HepG2 (cell line): Measurements from ENCODE around the gene GIPC1. TPM values are rescaled to one million over a fixed set of nuclear protein-coding genes. Genes with fewer than 3 reads are reported as not detected.

ENCODE experiments used
- ATF7 ChIP-seq, 2 experiments: fragments of 450-650 bp in 1 of 2; sonication (generic) in 1 of 2; formaldehyde crosslinking in 1 of 2; IDR thresholded peaks; 2 replicates each; pipeline versions ENCODE4 v1.4.0 to v1.6.1; 2016 to 2020; ENCODE audit warnings: antibody characterized with exemption in 1 of 2, mild to moderate bottlenecking in 1 of 2, missing genetic modification reagents in 1 of 2
- FOSL2 ChIP-seq: sonication (generic); formaldehyde crosslinking; IDR thresholded peaks from 2 replicates; pipeline ENCODE4 v1.4.0; 2020; ENCODE audit warnings: missing genetic modification reagents
- KDM2A ChIP-seq: sonication (generic); formaldehyde crosslinking; IDR thresholded peaks from 2 replicates; pipeline ENCODE4 v1.4.0; 2020; ENCODE audit warnings: low read depth, missing genetic modification reagents, borderline replicate concordance
- MTF1 ChIP-seq: sonication (generic); formaldehyde crosslinking; IDR thresholded peaks from 2 replicates; pipeline ENCODE4 v1.5.0; 2020; ENCODE audit warnings: missing genetic modification reagents
- MYNN ChIP-seq: sonication (generic); formaldehyde crosslinking; IDR thresholded peaks from 2 replicates; pipeline ENCODE4 v1.4.0; 2020; ENCODE audit warnings: mild to moderate bottlenecking, low read depth, missing genetic modification reagents
- NR2F6 ChIP-seq, 2 experiments: IDR thresholded peaks; 2 replicates each; pipeline ENCODE4 v1.6.1; 2016; ENCODE audit warnings: antibody characterized with exemption in 1 of 2, mild to moderate bottlenecking in 1 of 2
- NRL ChIP-seq: sonication (generic); formaldehyde crosslinking; IDR thresholded peaks from 2 replicates; pipeline ENCODE4 v1.5.0; 2020; ENCODE audit warnings: missing genetic modification reagents, mild to moderate bottlenecking, moderate library complexity, borderline replicate concordance
- PAX8 ChIP-seq: sonication (generic); formaldehyde crosslinking; IDR thresholded peaks from 2 replicates; pipeline ENCODE4 v1.8.0; 2022; ENCODE audit warnings: mild to moderate bottlenecking, missing genetic modification reagents, borderline replicate concordance
- SAP130 ChIP-seq: IDR thresholded peaks from 2 replicates; pipeline ENCODE4 v1.6.1; 2016; ENCODE audit warnings: low read depth
- SOX5 ChIP-seq: IDR thresholded peaks from 2 replicates; pipeline ENCODE4 v1.6.1; 2016; ENCODE audit warnings: borderline replicate concordance
- STAG1 ChIP-seq: sonication (generic); formaldehyde crosslinking; IDR thresholded peaks from 2 replicates; pipeline ENCODE4 v1.4.0; 2020; ENCODE audit warnings: missing genetic modification reagents
- SYNCRIP ChIP-seq: fragments of 200-400 bp; formaldehyde crosslinking; IDR thresholded peaks from 2 replicates; pipeline ENCODE4 v1.6.1; 2018; ENCODE audit warnings: mild to moderate bottlenecking, low read depth, low read length; ENCODE audit not compliant: insufficient read depth
- TEAD3 ChIP-seq: optimal IDR thresholded peaks from 2 replicates; pipeline ENCODE3; 2016; ENCODE audit warnings: borderline replicate concordance
- ZBTB20 ChIP-seq: sonication (generic); formaldehyde crosslinking; IDR thresholded peaks from 2 replicates; pipeline ENCODE4 v1.8.1; 2023; ENCODE audit warnings: missing genetic modification reagents, low read depth, mild to moderate bottlenecking, borderline replicate concordance
- ZBTB7B ChIP-seq: sonication (generic); formaldehyde crosslinking; IDR thresholded peaks from 2 replicates; pipeline ENCODE4 v1.4.0; 2020; ENCODE audit warnings: missing genetic modification reagents
- ZNF558 ChIP-seq: sonication (generic); formaldehyde crosslinking; IDR thresholded peaks from 2 replicates; pipeline ENCODE4 v1.9.0; 2022; ENCODE audit warnings: mild to moderate bottlenecking, missing genetic modification reagents, borderline replicate concordance
- ZNF569 ChIP-seq: sonication (generic); formaldehyde crosslinking; IDR thresholded peaks from 2 replicates; pipeline ENCODE4 v1.5.0; 2020; ENCODE audit warnings: mild to moderate bottlenecking, missing genetic modification reagents, moderate library complexity, borderline replicate concordance
- ZSCAN30 ChIP-seq: sonication (generic); formaldehyde crosslinking; IDR thresholded peaks from 2 replicates; pipeline ENCODE4 v1.5.0; 2020; ENCODE audit warnings: mild to moderate bottlenecking, missing genetic modification reagents
- polyA plus RNA-seq, 8 experiments: library from polyadenylated mRNA; depleted of rRNA in 3 of 8; stranded (reverse) in 7 of 8; unstranded in 1 of 8; fragments of >200 nt; fragmentation: Illumina TruSeq in 4 of 8; extraction: Trizol in 4 of 8; gene quantifications; 2 replicates each; pipeline versions ENCODE4 v1.2.1 to v1.2.3, GENCODE V29; 2011 to 2016; ENCODE audit warnings: low read depth in 4 of 8, missing spikeins in 1 of 8, mixed read lengths in 1 of 8; ENCODE audit not compliant: insufficient read depth in 1 of 8
- total RNA-seq, 5 experiments: library from RNA; depleted of rRNA; stranded (reverse); fragments of >200 nt; fragmentation: Illumina TruSeq; extraction: Trizol; gene quantifications; 2 replicates each; pipeline ENCODE4 v1.2.3, GENCODE V29; 2016; ENCODE audit warnings: low read depth in 1 of 5
- TF ChIP-seq, protein P1 (sequence below): sonication (generic); formaldehyde crosslinking; IDR thresholded peaks from 2 replicates; pipeline ENCODE4 v1.4.0; 2020; ENCODE audit warnings: missing genetic modification reagents, borderline replicate concordance
- TF ChIP-seq, protein P2 (sequence below): sonication (generic); formaldehyde crosslinking; IDR thresholded peaks from 2 replicates; pipeline ENCODE4 v1.4.0; 2020; ENCODE audit warnings: missing genetic modification reagents
- TF ChIP-seq, protein P3 (sequence below): sonication (generic); formaldehyde crosslinking; IDR thresholded peaks from 2 replicates; pipeline ENCODE4 v1.4.0; 2020; ENCODE audit warnings: mild to moderate bottlenecking, missing genetic modification reagents
- TF ChIP-seq, protein P4 (sequence below): sonication (generic); formaldehyde crosslinking; IDR thresholded peaks from 2 replicates; pipeline ENCODE4 v1.8.1; 2023; ENCODE audit warnings: mild to moderate bottlenecking, moderate library complexity, missing genetic modification reagents

The GIPC1 gene
- total and polyA plus RNA-seq, 2 of the 13 experiments (the other 11 are each of a cell fraction or from before 2014, with no cell fraction given) = 27.1 to 48.1 TPM

DNA sequence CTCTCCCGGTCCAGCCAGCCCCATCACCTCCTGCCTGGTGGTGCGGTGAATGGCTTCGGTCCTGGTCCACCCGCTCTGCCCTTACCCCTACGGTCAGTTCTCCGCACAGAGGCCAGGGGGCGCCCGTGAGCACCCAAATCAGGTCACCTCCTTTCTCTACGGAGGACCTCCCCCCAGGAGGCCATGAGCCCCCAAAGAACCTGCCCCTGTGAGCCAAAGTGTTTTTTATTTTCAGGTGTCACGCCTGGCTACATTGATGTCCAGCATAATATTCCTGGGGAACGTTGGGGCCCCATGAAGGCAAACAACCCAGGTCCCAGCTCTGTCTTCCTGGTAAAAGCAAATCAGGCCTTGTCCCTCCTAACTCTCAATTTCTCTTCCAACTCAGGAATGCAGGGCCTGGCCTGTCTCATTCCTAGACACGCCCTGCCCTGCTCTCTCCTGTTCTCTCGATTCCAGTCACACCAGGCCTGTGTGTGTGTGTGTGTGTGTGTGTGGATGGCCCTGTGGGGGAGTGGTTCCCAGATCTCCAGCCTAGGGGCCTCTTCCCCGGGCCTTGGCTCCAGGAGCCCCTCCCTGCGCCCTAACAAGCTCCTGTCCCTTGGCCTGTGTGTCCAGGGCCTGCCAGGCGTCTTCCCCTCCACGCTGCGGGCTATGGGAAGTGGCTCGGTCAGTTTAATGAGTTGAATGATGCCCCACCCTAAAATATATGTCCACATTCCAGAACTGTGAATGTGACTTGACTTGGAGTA is 9.7 kb upstream of the GIPC1 start (continued):
- TF ChIP-seq, protein P1, sequence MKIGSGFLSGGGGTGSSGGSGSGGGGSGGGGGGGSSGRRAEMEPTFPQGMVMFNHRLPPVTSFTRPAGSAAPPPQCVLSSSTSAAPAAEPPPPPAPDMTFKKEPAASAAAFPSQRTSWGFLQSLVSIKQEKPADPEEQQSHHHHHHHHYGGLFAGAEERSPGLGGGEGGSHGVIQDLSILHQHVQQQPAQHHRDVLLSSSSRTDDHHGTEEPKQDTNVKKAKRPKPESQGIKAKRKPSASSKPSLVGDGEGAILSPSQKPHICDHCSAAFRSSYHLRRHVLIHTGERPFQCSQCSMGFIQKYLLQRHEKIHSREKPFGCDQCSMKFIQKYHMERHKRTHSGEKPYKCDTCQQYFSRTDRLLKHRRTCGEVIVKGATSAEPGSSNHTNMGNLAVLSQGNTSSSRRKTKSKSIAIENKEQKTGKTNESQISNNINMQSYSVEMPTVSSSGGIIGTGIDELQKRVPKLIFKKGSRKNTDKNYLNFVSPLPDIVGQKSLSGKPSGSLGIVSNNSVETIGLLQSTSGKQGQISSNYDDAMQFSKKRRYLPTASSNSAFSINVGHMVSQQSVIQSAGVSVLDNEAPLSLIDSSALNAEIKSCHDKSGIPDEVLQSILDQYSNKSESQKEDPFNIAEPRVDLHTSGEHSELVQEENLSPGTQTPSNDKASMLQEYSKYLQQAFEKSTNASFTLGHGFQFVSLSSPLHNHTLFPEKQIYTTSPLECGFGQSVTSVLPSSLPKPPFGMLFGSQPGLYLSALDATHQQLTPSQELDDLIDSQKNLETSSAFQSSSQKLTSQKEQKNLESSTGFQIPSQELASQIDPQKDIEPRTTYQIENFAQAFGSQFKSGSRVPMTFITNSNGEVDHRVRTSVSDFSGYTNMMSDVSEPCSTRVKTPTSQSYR = peak; percentile 35; the same call in 1 of the 2 replicates
- TF ChIP-seq ZSCAN30 (CRISPR knock-in tag) = no peak
- TF ChIP-seq NR2F6 (IDR thresholded peaks at IDR 0.05) = no peak
- TF ChIP-seq NR2F6 (CRISPR knock-in tag; IDR thresholded peaks at IDR 0.05) = peak; percentile 28; the same call in 1 of the 2 replicates
- TF ChIP-seq ZNF569 (CRISPR knock-in tag) = no peak
- TF ChIP-seq, protein P2, sequence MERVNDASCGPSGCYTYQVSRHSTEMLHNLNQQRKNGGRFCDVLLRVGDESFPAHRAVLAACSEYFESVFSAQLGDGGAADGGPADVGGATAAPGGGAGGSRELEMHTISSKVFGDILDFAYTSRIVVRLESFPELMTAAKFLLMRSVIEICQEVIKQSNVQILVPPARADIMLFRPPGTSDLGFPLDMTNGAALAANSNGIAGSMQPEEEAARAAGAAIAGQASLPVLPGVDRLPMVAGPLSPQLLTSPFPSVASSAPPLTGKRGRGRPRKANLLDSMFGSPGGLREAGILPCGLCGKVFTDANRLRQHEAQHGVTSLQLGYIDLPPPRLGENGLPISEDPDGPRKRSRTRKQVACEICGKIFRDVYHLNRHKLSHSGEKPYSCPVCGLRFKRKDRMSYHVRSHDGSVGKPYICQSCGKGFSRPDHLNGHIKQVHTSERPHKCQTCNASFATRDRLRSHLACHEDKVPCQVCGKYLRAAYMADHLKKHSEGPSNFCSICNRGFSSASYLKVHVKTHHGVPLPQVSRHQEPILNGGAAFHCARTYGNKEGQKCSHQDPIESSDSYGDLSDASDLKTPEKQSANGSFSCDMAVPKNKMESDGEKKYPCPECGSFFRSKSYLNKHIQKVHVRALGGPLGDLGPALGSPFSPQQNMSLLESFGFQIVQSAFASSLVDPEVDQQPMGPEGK (CRISPR knock-in tag) = peak; percentile 78
- TF ChIP-seq TEAD3 (CRISPR knock-in tag) = peak; percentile 48
- TF ChIP-seq SAP130 (CRISPR knock-in tag) = peak; percentile 44; the same call in 1 of the 2 replicates
- peak; percentile 16; the same call in 1 of the 2 replicates for TF ChIP-seq FOSL2 (CRISPR knock-in tag)
- no peak for TF ChIP-seq MTF1
- no peak for TF ChIP-seq NRL
- TF ChIP-seq KDM2A = peak; percentile 37; the same call in 1 of the 2 replicates
- TF ChIP-seq ZBTB7B (CRISPR knock-in tag) = peak; percentile 79
- TF ChIP-seq MYNN (CRISPR knock-in tag) = no peak
- no peak for TF ChIP-seq SYNCRIP
- TF ChIP-seq ZBTB20 (CRISPR knock-in tag) = 0 out of 2 replicates have a peak, but pooled peaks have one; percentile 8
- no peak for TF ChIP-seq SOX5 (CRISPR knock-in tag)
- TF ChIP-seq PAX8 (CRISPR knock-in tag) = no peak
- peak; percentile 14; the same call in 1 of the 2 replicates for TF ChIP-seq ZNF558 (CRISPR knock-in tag)
- TF ChIP-seq ATF7 (IDR thresholded peaks at IDR 0.05) = no peak
- 0 out of 2 replicates have a peak, but pooled peaks have one; percentile 28 for TF ChIP-seq ATF7 (CRISPR knock-in tag; IDR thresholded peaks at IDR 0.05)
- TF ChIP-seq STAG1 (CRISPR knock-in tag) = peak; percentile 49
- TF ChIP-seq, protein P3, sequence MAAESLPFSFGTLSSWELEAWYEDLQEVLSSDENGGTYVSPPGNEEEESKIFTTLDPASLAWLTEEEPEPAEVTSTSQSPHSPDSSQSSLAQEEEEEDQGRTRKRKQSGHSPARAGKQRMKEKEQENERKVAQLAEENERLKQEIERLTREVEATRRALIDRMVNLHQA (CRISPR knock-in tag) = no peak
- TF ChIP-seq, protein P4, sequence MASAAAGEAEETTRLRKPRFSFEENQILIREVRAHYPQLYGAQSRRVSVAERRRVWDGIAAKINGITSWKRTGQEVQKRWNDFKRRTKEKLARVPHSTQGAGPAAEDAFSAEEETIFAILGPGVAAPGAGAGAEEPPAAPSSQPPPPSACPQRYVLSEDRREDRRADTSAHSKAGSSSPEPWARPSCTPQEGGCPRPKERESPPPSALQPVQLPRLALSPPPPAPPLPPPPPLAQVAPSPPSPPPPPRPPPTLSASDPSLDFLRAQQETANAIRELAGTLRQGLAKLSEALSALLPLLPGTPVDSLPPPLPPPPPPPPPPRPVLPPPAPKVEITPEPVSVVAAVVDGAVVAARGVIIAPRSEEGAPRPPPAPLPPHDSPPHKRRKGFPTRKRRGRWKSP = 0 out of 2 replicates have a peak, but pooled peaks have one; percentile 20
